AG09309 (cell line): ENCODE measurements around the gene TGFBR1.
A peak's percentile ranks its signal among the peaks of the same experiment; 100 is the strongest.

Experiments
- DNase-seq: peaks from one replicate; pipeline ENCODE4 v3.0.0-alpha.2; 2010; ENCODE audit warnings: low read depth
- H3K4me3 ChIP-seq: 2 replicates; pipeline ENCODE4 v1.5.1; 2011; ENCODE audit warnings: mild to moderate bottlenecking, low read depth, low read length, moderate library complexity; ENCODE audit not compliant: control insufficient read depth
- TF ChIP-seq, protein P1 (sequence below): IDR thresholded peaks from 2 replicates; pipeline ENCODE4 v1.5.1; 2011; ENCODE audit warnings: mild to moderate bottlenecking, low read depth, low read length, inconsistent platforms; ENCODE audit not compliant: insufficient read depth, control insufficient read depth; ENCODE audit errors: missing control alignments

Gene TGFBR1

DNA sequence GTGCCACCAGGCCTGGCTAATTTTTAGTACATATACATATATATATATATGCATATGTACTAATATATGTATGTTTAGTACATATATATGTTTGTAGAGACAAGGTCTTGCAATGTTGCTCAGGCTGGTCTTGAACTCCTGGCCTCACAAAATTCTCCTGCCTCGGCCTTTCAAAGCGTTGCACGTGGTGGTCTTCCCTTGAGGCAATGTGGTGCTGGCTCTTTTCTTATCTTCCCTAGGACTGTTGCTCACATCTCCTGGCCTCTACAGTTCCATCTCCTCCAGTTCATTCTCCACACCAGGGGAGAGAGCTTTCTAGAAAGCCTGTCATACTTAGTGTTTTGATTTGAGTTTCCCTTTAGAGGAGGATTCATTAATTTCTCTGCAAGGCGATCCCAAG, 28.9 kb upstream of the TGFBR1 start:
- no peak for DNase-seq
- TF ChIP-seq, protein P1, sequence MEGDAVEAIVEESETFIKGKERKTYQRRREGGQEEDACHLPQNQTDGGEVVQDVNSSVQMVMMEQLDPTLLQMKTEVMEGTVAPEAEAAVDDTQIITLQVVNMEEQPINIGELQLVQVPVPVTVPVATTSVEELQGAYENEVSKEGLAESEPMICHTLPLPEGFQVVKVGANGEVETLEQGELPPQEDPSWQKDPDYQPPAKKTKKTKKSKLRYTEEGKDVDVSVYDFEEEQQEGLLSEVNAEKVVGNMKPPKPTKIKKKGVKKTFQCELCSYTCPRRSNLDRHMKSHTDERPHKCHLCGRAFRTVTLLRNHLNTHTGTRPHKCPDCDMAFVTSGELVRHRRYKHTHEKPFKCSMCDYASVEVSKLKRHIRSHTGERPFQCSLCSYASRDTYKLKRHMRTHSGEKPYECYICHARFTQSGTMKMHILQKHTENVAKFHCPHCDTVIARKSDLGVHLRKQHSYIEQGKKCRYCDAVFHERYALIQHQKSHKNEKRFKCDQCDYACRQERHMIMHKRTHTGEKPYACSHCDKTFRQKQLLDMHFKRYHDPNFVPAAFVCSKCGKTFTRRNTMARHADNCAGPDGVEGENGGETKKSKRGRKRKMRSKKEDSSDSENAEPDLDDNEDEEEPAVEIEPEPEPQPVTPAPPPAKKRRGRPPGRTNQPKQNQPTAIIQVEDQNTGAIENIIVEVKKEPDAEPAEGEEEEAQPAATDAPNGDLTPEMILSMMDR: no peak
- H3K4me3 ChIP-seq: no peak overlapping the region

DNA sequence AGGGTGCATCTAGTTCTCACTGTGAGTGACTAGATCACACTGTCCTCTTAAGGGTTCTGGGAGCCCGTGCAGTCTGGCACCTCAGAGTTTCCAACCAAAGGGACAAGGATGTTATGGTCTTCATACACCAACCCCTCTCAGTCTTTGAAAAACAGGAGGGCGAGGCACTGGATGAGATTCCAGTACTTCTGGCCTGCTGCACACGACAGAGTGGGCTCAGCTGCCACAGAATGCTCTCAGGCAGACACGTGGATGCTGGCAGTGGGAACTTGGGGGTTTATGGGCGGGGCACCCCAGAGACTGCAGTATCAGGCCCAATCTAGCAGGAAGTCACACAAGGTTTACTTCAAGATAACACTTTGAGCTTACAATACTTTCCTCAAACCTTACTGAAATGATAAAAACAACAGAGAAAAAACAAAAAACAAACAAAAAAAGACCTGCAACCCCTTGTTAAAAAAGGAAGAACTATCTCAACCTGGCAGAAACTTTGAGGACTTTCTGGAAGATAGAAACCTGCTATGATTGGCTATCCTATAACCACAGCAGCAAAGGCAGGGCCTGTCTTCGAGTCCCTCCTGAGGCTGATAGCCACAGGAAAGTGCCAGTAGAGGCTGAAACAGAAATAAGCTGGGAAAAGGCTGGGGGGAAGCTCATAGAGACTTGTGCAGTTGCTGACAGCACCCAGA, 28.3 kb upstream of the TGFBR1 start:
- TF ChIP-seq, protein P1: no peak
- DNase-seq: no peak
- no peak overlapping the region for H3K4me3 ChIP-seq

DNA sequence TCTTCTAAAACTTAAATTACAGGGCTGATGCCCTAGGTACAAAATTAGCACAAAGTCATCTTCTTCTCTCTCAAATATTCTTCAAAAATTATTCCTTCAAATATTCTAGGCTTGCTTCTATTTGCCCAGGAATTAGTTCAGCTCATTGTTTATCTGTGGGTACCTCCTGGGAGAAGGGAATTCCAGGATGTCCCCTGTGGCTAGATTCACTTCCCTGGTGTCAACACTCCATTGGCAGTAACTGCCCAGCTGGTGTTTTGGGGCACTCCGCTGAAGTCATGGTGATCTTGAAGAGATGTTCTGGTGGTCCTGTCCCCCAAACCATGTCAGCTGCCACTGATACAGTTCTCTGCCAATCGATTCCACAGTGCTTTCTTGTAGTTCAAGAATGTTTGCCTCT, 26.2 kb upstream of the TGFBR1 start:
- no peak for DNase-seq
- TF ChIP-seq, protein P1: no peak
- no peak overlapping the region for H3K4me3 ChIP-seq

DNA sequence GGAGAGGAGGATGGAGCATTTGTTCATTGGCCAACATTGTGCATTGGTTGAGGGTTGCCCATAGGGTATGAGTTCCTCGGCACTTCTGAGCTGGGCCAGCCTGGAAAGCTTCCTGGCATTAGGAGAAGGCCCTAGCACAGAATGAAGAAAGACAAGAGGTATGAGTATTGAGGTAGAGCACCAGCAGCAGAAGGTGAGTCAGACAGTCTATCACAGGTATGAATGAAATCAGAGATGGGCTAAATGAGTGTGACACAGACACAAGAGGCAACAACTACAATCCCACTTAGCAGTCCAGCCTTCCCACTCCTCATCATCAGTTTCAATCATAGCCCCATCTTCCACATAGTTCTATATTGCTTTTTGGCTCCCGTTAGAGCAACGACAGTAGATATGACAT, 25.4 kb upstream of the TGFBR1 start:
- no peak for DNase-seq
- H3K4me3 ChIP-seq: no peak overlapping the region
- TF ChIP-seq, protein P1: no peak

DNA sequence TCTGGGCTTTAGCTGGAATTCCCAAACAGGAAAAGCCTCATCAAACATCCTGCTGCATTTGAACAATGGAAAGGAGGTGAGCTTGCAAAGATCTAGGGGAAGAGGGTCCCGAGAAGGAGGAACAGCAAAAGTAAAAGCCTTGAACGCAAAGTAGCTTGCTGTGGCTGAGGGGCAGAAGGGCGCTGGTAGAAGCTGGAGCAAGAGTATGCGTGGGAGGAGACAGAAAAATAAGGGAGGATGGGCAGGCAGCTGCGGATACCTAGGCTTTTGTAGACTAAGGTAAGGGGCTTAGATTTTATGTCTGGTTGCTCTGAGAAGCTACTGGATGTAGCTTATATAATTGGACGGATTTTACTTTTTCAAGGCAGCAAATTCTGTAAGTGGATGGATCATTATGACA, 21.9 kb upstream of the TGFBR1 start:
- H3K4me3 ChIP-seq: no peak overlapping the region
- no peak for DNase-seq
- TF ChIP-seq, protein P1: no peak

DNA sequence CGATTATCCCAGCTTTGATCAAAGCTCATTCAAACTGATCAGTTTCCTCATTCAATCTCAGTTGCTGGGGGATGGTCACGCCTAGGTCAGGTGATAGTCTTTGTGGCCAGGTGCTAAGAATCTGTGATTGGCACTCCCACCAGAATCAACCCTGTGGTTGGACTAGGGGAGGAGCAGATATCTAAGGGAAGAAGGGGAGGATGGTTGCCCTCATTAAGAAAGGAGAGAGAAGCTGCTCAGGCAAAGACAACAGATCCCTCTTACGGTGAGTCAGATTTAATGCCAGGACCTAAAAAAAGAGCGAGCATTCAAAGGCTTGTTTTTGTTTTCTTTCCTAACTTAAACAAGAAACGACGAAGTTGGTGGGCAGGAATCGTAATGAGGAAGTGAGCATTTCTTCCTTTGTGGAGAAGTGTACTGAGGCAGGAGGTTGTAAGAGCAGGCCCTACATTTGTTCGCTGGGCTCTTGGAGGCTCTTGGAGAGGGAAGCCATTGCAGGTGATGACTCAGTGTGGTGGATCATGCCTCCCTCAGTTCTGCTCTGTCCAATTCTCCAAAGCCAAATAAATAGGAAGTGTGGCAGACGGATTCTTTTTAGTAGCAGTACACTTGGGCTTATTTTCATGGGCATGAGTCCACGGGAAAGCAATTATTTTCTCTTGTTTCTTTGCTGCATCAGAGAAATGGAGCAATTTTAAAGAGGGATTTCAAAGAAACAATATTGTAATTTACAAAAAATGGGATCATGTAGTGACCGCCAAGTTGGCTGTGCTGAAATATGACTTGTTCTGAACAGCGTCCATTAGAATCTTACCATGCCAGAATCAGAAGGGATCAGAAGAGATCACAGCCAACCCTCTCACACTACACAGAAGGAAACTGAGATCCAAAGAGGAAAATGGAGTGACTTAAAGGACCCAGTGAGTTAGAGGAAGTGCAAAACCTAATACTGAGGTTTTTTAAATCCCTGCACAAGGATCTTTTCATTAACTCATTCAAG, 18.7 kb upstream of the TGFBR1 start:
- DNase-seq: peak; percentile 49
- TF ChIP-seq, protein P1: no peak
- H3K4me3 ChIP-seq: no peak overlapping the region
